Activated CD4-positive, alpha-beta T cell treated with anti-CD3 and anti-CD28 coated beads for 36 hours (primary cell): ENCODE data around the gene ZNF80. TPM values are rescaled to one million over a fixed set of nuclear protein-coding genes. Genes with fewer than 3 reads are reported as not detected.
"Not testable (repeated sequence)": the region's sequence is repeated elsewhere in the genome, so short reads cannot be mapped to it uniquely, and the experiment has no call there.

Experiments used
- ATAC-seq: fragments of 200-7000 bp; cut with Tn5 transposase; one replicate; pipeline ENCODE4 v1.10.0; 2021; ENCODE audit warnings: mild to moderate bottlenecking, moderate library complexity
- CTCF ChIA-PET: fragments of 350-600 bp; sonication (Branson Sonifier 250); formaldehyde crosslinking; loops from one replicate; lab custom pipeline; 2021; ENCODE audit warnings: antibody characterized with exemption; lab: Charles Lee
- POLR2A ChIA-PET: fragments of 350-600 bp; sonication (Branson Sonifier 250); formaldehyde crosslinking; loops from one replicate; lab custom pipeline; 2021; ENCODE audit warnings: antibody characterized with exemption, inconsistent platforms; lab: Charles Lee
- DNase-seq: peaks from one replicate; pipeline ENCODE4 v3.0.0-alpha.2; 2020
- H3K27ac Mint-ChIP-seq: one replicate; pipeline ENCODE4 v1.8.0; 2021; ENCODE audit warnings: mixed read lengths
- H3K27me3 Mint-ChIP-seq: one replicate; pipeline ENCODE4 v1.8.0; 2021; ENCODE audit warnings: mixed read lengths
- H3K36me3 Mint-ChIP-seq: one replicate; pipeline ENCODE4 v1.8.0; 2021; ENCODE audit warnings: low read depth, mixed read lengths
- H3K4me1 Mint-ChIP-seq: one replicate; pipeline ENCODE4 v1.8.0; 2021; ENCODE audit warnings: mixed read lengths
- H3K4me3 Mint-ChIP-seq: one replicate; pipeline ENCODE4 v1.8.0; 2021; ENCODE audit warnings: mild to moderate bottlenecking, moderate library complexity, mixed read lengths
- H3K9me3 Mint-ChIP-seq: one replicate; pipeline ENCODE4 v1.8.0; 2021; ENCODE audit warnings: low read depth, mixed read lengths
- intact Hi-C, 2 experiments: fragments of 100-400 bp; cut with DNase I in 1 of 2; cut with micrococcal nuclease in 1 of 2; formaldehyde crosslinking; loops; one replicate each; pipeline versions ENCODE4 v1.14.2 to v1.15.1; 2022 to 2024; cut with DNase I, micrococcal nuclease
- total RNA-seq, 2 experiments: library from RNA; stranded (reverse); gene quantifications; one replicate each; pipeline ENCODE4 v1.2.3, GENCODE V29; 2021

Gene ZNF80
- under 1 TPM; 0.23 to 0.27 TPM for total RNA-seq

DNA sequence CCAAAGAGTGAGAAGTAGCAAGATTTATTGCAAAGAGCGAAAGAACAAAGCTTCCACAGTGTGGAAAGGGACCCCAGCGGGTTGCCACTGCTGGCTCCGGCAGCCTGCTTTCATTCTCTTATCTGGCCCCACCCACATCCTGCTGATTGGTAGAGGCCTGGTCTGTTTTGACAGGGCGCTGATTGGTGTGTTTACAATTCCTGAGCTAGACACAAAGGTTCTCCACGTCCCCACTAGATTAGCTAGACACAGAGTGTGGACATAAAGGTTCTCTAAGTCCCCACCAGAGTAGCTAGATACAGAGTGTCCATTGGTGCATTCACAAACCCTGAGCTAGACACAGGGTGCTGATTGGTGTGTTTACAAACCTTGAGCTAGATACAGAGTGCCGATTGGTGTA, at the start of gene ZNF80:
Gene ZNF80 (minus strand): TSS at position 101 of the 400 bp plus-strand sequence. CDS start 504 bp downstream, outside the sequence.
- Mint-ChIP-seq H3K27ac (peak within 1 kb of the TSS; percentile 56), H3K4me3 (peak within 1 kb of the TSS; percentile 49), H3K4me1 (peaks cover 47% of the 10 kb centered on the region)
- CTCF ChIA-PET, intact Hi-C loops, ATAC-seq, H3K36me3 Mint-ChIP-seq, DNase-seq, H3K27me3 Mint-ChIP-seq, POLR2A ChIA-PET, H3K9me3 Mint-ChIP-seq: not testable (repeated sequence)

DNA sequence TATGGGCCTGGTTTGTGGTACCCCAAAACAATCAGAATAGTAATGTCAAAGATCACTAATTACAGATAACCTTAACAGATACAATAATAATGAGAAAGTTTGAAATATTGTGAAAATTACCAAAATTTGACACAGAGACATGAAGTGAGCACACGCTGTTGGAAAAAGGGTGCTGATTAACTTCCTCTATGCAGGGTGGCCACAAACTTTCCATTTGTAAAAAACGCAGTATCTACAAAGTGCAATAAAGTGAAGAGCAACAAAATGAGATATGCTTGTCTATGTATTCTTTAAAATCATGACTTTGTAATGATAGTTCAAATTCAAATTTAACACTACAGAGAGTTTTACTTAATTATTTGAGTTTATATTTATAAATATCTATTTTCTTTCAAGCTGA, 48.9 kb upstream of the ZNF80 start:
- POLR2A ChIA-PET, result no interaction called here
- no peak overlapping the region for H3K4me3 Mint-ChIP-seq
- CTCF ChIA-PET, result interaction anchor here (0.6 to 2.8 kb wide), 6 partner anchors 9 to 1234 kb away, joined by 3 to 11 read pairs (median 4); partner anchors contain the start of gene TIGIT
- ATAC-seq (no peak), DNase-seq (no peak)
- H3K36me3 Mint-ChIP-seq, result no peaks in the 10 kb centered on the region
- peak overlapping the region; percentile 85 for H3K27ac Mint-ChIP-seq
- no peaks in the 10 kb centered on the region for H3K27me3 Mint-ChIP-seq
- intact Hi-C loops, result no loop called here
- H3K9me3 Mint-ChIP-seq, result no peaks in the 10 kb centered on the region
- H3K4me1 Mint-ChIP-seq, result peaks cover 23% of the 10 kb centered on the region

DNA sequence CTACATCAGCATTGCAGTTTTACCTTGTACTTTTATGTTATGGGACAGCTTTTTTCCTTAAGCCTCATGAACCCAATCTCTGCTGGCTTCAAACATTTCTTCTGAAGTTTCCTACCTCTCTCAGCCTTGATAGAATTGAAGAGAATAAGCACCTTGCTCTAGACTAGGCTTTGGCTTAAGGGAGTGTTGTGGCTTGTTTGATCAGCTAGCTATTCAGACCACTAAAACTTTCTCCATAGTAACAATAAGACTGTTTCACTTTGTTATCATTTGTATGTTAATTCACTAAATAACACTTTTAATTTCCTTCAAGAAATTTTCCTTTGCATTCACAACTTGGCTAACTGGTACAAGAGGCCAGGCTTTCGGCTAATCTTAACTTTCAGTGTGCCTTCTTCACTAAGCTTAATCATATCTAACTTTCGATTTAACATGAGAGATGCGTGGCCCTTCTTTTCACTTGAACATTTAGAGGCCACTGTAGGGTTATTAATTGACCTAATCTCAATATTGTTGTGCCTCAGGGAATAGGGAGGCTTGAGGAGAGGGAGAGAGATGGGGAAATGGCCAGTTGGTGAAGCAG, 48.4 kb upstream of the ZNF80 start:
- Mint-ChIP-seq H3K4me3 (no peak overlapping the region), H3K27me3 (no peaks in the 10 kb centered on the region), H3K9me3 (no peaks in the 10 kb centered on the region), H3K4me1 (peaks cover 19% of the 10 kb centered on the region), H3K36me3 (no peaks in the 10 kb centered on the region), H3K27ac (peak overlapping the region; percentile 85)
- DNase-seq (no peak), ATAC-seq (peak; percentile 63)
- intact Hi-C loops, result no loop called here
- ChIA-PET POLR2A (interaction anchor here (0.9 kb wide), 1 partner anchor 71 kb away, joined by 3 read pairs; no protein-coding TSS in a partner anchor), CTCF (interaction anchor here (0.6 to 2.8 kb wide), 11 partner anchors 9 to 1234 kb away, joined by 3 to 11 read pairs (median 3); partner anchors contain the start of gene TIGIT)

DNA sequence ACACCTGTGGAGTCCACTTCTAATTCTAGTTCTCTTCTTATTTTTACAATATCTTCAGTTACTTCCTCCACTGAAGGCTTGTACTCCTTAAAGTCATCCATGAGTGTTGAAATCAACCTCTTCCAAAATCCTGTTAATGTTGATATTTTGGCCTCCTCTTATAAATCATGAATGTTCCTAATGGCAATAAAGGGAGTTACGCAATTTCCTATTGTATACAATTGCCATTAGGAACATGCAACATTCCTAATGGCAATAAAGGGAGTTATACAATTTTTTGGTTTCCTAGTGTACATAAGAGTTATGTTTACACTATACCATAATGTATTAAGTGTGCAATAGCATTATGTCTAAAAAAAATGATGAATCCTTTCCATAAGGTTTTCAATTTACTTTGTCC, 47.3 kb upstream of the ZNF80 start:
- Mint-ChIP-seq H3K27me3 (no peaks in the 10 kb centered on the region), H3K4me3 (no peak overlapping the region), H3K9me3 (no peaks in the 10 kb centered on the region), H3K36me3 (no peaks in the 10 kb centered on the region), H3K27ac (no peak overlapping the region), H3K4me1 (peaks cover 13% of the 10 kb centered on the region)
- intact Hi-C loops, result no loop called here
- ChIA-PET CTCF (interaction anchor here (0.8 to 2.8 kb wide), 4 partner anchors 10 to 133 kb away, joined by 3 to 11 read pairs (median 6); partner anchors contain the start of gene TIGIT), POLR2A (no interaction called here)
- no peak for DNase-seq
- ATAC-seq, result no peak

DNA sequence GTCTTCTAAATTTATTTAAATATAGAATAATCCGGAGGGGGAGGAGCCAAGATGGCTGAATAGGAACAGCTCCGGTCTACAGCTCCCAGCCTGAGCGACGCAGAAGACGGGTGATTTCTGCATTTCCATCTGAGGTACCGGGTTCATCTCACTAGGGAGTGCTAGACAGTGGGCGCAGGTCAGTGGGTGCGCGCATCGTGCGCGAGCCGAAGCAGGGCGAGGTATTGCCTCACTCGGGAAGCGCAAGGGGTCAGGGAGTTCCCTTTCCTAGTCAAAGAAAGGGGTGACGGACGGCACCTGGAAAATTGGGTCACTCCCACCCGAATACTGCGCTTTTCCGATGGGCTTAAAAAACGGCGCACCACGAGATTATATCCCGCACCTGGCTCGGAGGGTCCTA, 39.5 kb upstream of the ZNF80 start:
- CTCF ChIA-PET, ATAC-seq, H3K27ac Mint-ChIP-seq, H3K4me3 Mint-ChIP-seq, DNase-seq, H3K27me3 Mint-ChIP-seq, H3K4me1 Mint-ChIP-seq, H3K36me3 Mint-ChIP-seq, H3K9me3 Mint-ChIP-seq, intact Hi-C loops, POLR2A ChIA-PET: not testable (repeated sequence)

DNA sequence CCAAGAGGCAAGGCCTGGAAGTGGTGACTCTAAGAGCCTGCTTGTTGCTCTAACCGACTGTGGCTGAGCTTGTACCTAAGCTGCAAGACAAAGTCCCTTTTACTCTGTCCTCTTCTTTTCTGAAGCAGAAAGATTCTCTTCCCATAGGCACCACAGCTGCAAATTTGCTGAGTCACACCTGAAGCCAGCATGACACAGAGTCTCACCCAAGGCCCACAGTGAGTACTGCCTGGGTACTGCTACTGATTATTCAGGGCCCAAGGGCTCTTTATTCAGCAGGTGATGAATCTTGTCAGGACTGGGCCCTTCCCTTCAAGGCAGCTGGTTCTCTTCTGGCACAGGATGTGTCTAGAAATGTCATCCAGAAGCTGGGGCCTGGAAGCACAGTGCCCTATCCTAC, 37.6 kb upstream of the ZNF80 start:
- CTCF ChIA-PET, result interaction anchor here (0.6 to 1.5 kb wide), 3 partner anchors 16 to 129 kb away, joined by 3 to 5 read pairs (median 3); no protein-coding TSS in a partner anchor
- Mint-ChIP-seq H3K27ac (no peak overlapping the region), H3K36me3 (no peaks in the 10 kb centered on the region), H3K27me3 (no peaks in the 10 kb centered on the region), H3K4me1 (no peaks in the 10 kb centered on the region), H3K9me3 (peaks cover 11% of the 10 kb centered on the region), H3K4me3 (no peak overlapping the region)
- DNase-seq (peak; percentile 20), ATAC-seq (peak; percentile 58)
- intact Hi-C loops, result no loop called here
- POLR2A ChIA-PET, result no interaction called here

DNA sequence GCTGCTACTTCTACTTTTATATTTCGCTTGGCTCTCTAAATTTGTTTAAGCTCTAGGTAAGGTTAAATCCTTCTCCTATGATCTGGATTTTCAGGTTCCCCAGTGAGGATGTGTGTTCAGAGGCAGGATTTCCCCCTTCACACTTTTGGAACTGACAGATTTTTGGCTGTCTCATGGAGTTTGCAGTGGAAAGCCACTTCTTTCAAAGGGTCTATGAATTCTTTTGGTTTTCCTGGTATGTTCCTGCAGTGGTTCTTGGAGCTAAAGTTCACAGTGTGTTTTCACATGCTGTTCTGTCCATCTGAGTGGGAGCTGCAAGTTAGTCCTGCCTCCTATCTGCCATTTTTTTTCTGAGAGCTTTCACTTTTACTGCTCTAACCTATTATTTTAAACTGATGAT, 34.9 kb upstream of the ZNF80 start:
- Mint-ChIP-seq H3K27ac (no peak overlapping the region), H3K9me3 (peaks cover 14% of the 10 kb centered on the region), H3K4me1 (no peaks in the 10 kb centered on the region), H3K27me3 (no peaks in the 10 kb centered on the region), H3K36me3 (peaks cover 2% of the 10 kb centered on the region), H3K4me3 (no peak overlapping the region)
- no peak for DNase-seq
- intact Hi-C loops, result no loop called here
- POLR2A ChIA-PET, result no interaction called here
- CTCF ChIA-PET, result interaction anchor here (0.5 to 2.4 kb wide), 4 partner anchors 19 to 109 kb away, joined by 3 to 9 read pairs (median 4); no protein-coding TSS in a partner anchor
- no peak for ATAC-seq

DNA sequence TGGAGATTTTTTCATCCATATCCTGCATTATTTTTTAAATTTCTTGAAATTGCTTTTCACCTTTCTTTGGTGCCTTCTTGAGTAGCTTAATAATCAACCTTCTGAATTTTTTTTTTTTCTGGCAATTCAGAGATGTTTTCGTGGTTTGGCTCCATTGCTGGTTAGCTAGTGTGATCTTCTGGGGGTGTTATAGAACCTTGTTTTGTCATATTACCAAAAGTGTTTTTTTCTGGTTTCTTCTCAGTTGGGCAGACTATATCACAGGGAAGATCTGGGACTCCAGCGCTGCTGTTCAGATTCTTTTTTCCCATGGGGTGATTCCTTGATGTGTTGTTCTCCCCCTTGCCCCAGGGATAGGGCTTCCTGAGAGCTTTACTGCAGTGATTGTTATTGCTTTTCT, 32.6 kb upstream of the ZNF80 start:
- DNase-seq (no peak), ATAC-seq (no peak)
- Mint-ChIP-seq H3K4me1 (no peaks in the 10 kb centered on the region), H3K27ac (no peak overlapping the region), H3K27me3 (no peaks in the 10 kb centered on the region), H3K36me3 (peaks cover 2% of the 10 kb centered on the region), H3K4me3 (no peak overlapping the region), H3K9me3 (peaks cover 14% of the 10 kb centered on the region)
- POLR2A ChIA-PET, result no interaction called here
- CTCF ChIA-PET, result interaction anchor here (0.6 to 2.4 kb wide), 4 partner anchors 10 to 136 kb away, joined by 3 to 9 read pairs (median 3); no protein-coding TSS in a partner anchor
- intact Hi-C loops, result no loop called here

- Mint-ChIP-seq H3K4me1 (no peaks in the 10 kb centered on the region), H3K4me3 (no peak overlapping the region), H3K27me3 (no peaks in the 10 kb centered on the region), H3K9me3 (peaks cover 10% of the 10 kb centered on the region), H3K27ac (no peak overlapping the region), H3K36me3 (no peaks in the 10 kb centered on the region)
- no peak for ATAC-seq
- no peak for DNase-seq
- intact Hi-C loops, result no loop called here
- ChIA-PET POLR2A (no interaction called here), CTCF (interaction anchor here (0.7 kb wide), 1 partner anchor 9 kb away, joined by 3 read pairs; no protein-coding TSS in a partner anchor)
Measured at GRCh38 chr3:114260152-114260551, 22.8 kb upstream of the ZNF80 start.

- Mint-ChIP-seq H3K9me3 (peaks cover 10% of the 10 kb centered on the region), H3K27me3 (no peaks in the 10 kb centered on the region), H3K4me1 (no peaks in the 10 kb centered on the region), H3K27ac (no peak overlapping the region), H3K36me3 (no peaks in the 10 kb centered on the region), H3K4me3 (no peak overlapping the region)
- CTCF ChIA-PET, result interaction anchor here (0.7 kb wide), 1 partner anchor 10 kb away, joined by 3 read pairs; no protein-coding TSS in a partner anchor
- DNase-seq (no peak), ATAC-seq (no peak)
- POLR2A ChIA-PET, result no interaction called here
- intact Hi-C loops, result no loop called here
Measured at GRCh38 chr3:114259566-114259965, 22.2 kb upstream of the ZNF80 start.

GRCh38 chr3:114253505-114253904, 16.1 kb upstream of the ZNF80 start:
- CTCF ChIA-PET, result no interaction called here

DNA sequence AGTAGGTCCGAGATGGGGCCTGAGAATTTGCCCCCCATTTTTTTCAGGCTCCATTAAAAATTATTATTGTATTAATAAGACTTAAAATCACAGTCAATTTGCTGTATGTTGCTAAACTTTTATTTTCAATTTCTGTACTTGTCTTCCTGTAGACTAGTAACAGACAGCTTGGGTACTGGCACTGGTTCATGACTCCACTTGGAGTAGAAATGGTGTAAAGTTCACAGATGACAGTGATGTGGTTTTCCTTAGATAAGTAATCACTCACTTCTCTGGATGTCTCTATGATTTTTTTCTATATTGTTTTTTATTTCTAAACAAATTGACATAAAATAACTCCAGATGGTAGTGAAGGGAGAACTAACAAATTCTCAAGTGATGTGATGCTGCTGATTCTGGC, 15.6 kb upstream of the ZNF80 start:
- H3K9me3 Mint-ChIP-seq, result peaks cover 4% of the 10 kb centered on the region
- H3K4me3 Mint-ChIP-seq, result no peak overlapping the region
- ATAC-seq (peak; percentile 78), DNase-seq (no peak)
- no peak overlapping the region for H3K27ac Mint-ChIP-seq
- H3K36me3 Mint-ChIP-seq, result no peaks in the 10 kb centered on the region
- H3K4me1 Mint-ChIP-seq, result peaks cover 9% of the 10 kb centered on the region
- POLR2A ChIA-PET, result interaction anchor here (0.6 kb wide), 1 partner anchor 8 kb away, joined by 11 read pairs; no protein-coding TSS in a partner anchor
- no peaks in the 10 kb centered on the region for H3K27me3 Mint-ChIP-seq
- intact Hi-C loops, result no loop called here
- CTCF ChIA-PET, result no interaction called here

More at GRCh38 chr3:114253505-114253904, 16.1 kb upstream of the ZNF80 start:
- intact Hi-C loops, result no loop called here
- Mint-ChIP-seq H3K4me3 (no peak overlapping the region), H3K4me1 (peaks cover 9% of the 10 kb centered on the region), H3K27ac (no peak overlapping the region), H3K36me3 (no peaks in the 10 kb centered on the region), H3K27me3 (no peaks in the 10 kb centered on the region), H3K9me3 (peaks cover 5% of the 10 kb centered on the region)
- DNase-seq (no peak), ATAC-seq (peak; percentile 23)
- POLR2A ChIA-PET, result interaction anchor here (0.6 to 0.7 kb wide), 2 partner anchors 8 to 308 kb away, joined by 5 to 11 read pairs; no protein-coding TSS in a partner anchor
